WTC11 (cell line): Measurements from ENCODE around the gene LYST. TPM values are rescaled to one million over a fixed set of nuclear protein-coding genes. Genes with fewer than 3 reads are reported as not detected.

Experiments used
- ATAC-seq: fragments of 200-7000 bp; cut with Tn5 transposase; 2 replicates; pipeline ENCODE4 v1.10.0; 2021; ENCODE audit warnings: mild to moderate bottlenecking, moderate library complexity
- CTCF ChIA-PET: fragments of 300-600 bp; sonication (Branson Sonifier 250); formaldehyde crosslinking; loops from one replicate; lab custom pipeline; 2021; ENCODE audit warnings: antibody characterized with exemption; lab: Charles Lee
- POLR2A ChIA-PET: fragments of 350-600 bp; sonication (Branson Sonifier 250); formaldehyde crosslinking; loops from one replicate; lab custom pipeline; 2021; ENCODE audit warnings: antibody characterized with exemption; lab: Charles Lee
- DNase-seq: peaks from one replicate; pipeline ENCODE4 v3.0.0; 2021; ENCODE audit warnings: low spot score
- H3K27ac Mint-ChIP-seq: 2 replicates; pipeline ENCODE4 v1.8.0; 2021; ENCODE audit warnings: mixed read lengths
- H3K27me3 Mint-ChIP-seq: 2 replicates; pipeline ENCODE4 v1.8.0; 2021; ENCODE audit warnings: low read depth, mild to moderate bottlenecking, moderate library complexity, mixed read lengths
- H3K36me3 Mint-ChIP-seq: 2 replicates; pipeline ENCODE4 v1.8.0; 2021; ENCODE audit warnings: mixed read lengths
- H3K4me1 Mint-ChIP-seq: 2 replicates; pipeline ENCODE4 v1.8.0; 2022; ENCODE audit warnings: mixed read lengths
- H3K4me3 Mint-ChIP-seq: 2 replicates; pipeline ENCODE4 v1.8.0; 2021; ENCODE audit warnings: mild to moderate bottlenecking, moderate library complexity, mixed read lengths
- H3K9me3 Mint-ChIP-seq: 2 replicates; pipeline ENCODE4 v1.8.0; 2021; ENCODE audit warnings: mixed read lengths
- AR ChIP-seq: fragments of 250-450 bp; sonication (Bioruptor Pico); IDR thresholded peaks from 2 replicates; pipeline ENCODE4 v1.9.0; 2021; ENCODE audit warnings: mild to moderate bottlenecking
- ATF3 ChIP-seq: sonication (generic); formaldehyde crosslinking; conservative IDR thresholded peaks from 2 replicates; pipeline ENCODE4 v1.8.1; 2022; ENCODE audit warnings: mild to moderate bottlenecking, missing genetic modification reagents
- CREB1 ChIP-seq: sonication (generic); formaldehyde crosslinking; IDR thresholded peaks from 2 replicates; pipeline ENCODE4 v1.8.0; 2023; ENCODE audit warnings: mild to moderate bottlenecking, missing genetic modification reagents
- E2F1 ChIP-seq: sonication (generic); formaldehyde crosslinking; IDR thresholded peaks from 2 replicates; pipeline ENCODE4 v1.8.0; 2022; ENCODE audit warnings: mild to moderate bottlenecking, missing genetic modification reagents
- ETV6 ChIP-seq: sonication (generic); formaldehyde crosslinking; IDR thresholded peaks from 2 replicates; pipeline ENCODE4 v1.8.1; 2022; ENCODE audit warnings: mild to moderate bottlenecking, missing genetic modification reagents
- HMGXB4 ChIP-seq: sonication (generic); formaldehyde crosslinking; IDR thresholded peaks from 2 replicates; pipeline ENCODE4 v1.8.1; 2023; ENCODE audit warnings: mild to moderate bottlenecking, moderate library complexity, missing genetic modification reagents
- IRF1 ChIP-seq: sonication (generic); formaldehyde crosslinking; IDR thresholded peaks from 2 replicates; pipeline ENCODE4 v1.8.0; 2023; ENCODE audit warnings: missing genetic modification reagents
- JAZF1 ChIP-seq: fragments of 250-450 bp; sonication (Bioruptor Pico); IDR thresholded peaks from 2 replicates; pipeline ENCODE4 v1.9.0; 2021; ENCODE audit warnings: moderate library complexity, mild to moderate bottlenecking, inconsistent platforms
- NR3C1 ChIP-seq: sonication (generic); formaldehyde crosslinking; conservative IDR thresholded peaks from 2 replicates; pipeline ENCODE4 v1.8.1; 2023; ENCODE audit warnings: low read depth, mild to moderate bottlenecking, missing genetic modification reagents
- PREB ChIP-seq: sonication (generic); formaldehyde crosslinking; IDR thresholded peaks from 2 replicates; pipeline ENCODE4 v1.8.1; 2022; ENCODE audit warnings: mild to moderate bottlenecking, missing genetic modification reagents, moderate library complexity, borderline replicate concordance
- TCF7 ChIP-seq: sonication (generic); formaldehyde crosslinking; IDR thresholded peaks from 2 replicates; pipeline ENCODE4 v1.8.0; 2022; ENCODE audit warnings: mild to moderate bottlenecking, low read depth, missing genetic modification reagents, moderate library complexity
- USF1 ChIP-seq: sonication (generic); formaldehyde crosslinking; IDR thresholded peaks from 2 replicates; pipeline ENCODE4 v1.8.0; 2022; ENCODE audit warnings: mild to moderate bottlenecking, missing genetic modification reagents
- USF2 ChIP-seq: sonication (generic); formaldehyde crosslinking; IDR thresholded peaks from 2 replicates; pipeline ENCODE4 v1.8.1; 2023; ENCODE audit warnings: mild to moderate bottlenecking, missing genetic modification reagents, moderate library complexity
- ZNF263 ChIP-seq: sonication (generic); formaldehyde crosslinking; IDR thresholded peaks from 2 replicates; pipeline ENCODE4 v1.8.1; 2022; ENCODE audit warnings: low read depth, mild to moderate bottlenecking, moderate library complexity, missing genetic modification reagents
- ZNF532 ChIP-seq: fragments of 250-450 bp; sonication (Bioruptor Pico); IDR thresholded peaks from 2 replicates; pipeline ENCODE4 v1.9.0; 2021; ENCODE audit warnings: mild to moderate bottlenecking, borderline replicate concordance
- total RNA-seq: library from RNA; stranded (reverse); gene quantifications from 3 replicates; pipeline ENCODE4 v1.2.3, GENCODE V29; 2021

LYST gene
- total RNA-seq, 1 experiment from 2014 or later: 0.59 TPM

GRCh38 chr1:235644693-235645305, 221.9 kb downstream of the LYST start:
- H3K36me3 Mint-ChIP-seq: no peaks in the 10 kb centered on the region
- ChIA-PET POLR2A (no interaction called here), CTCF (interaction anchor here (2.3 kb wide), 1 partner anchor 44 kb away, joined by 6 read pairs; no protein-coding TSS in a partner anchor)
- H3K27me3 Mint-ChIP-seq: no peaks in the 10 kb centered on the region
- no peak overlapping the region for H3K4me3 Mint-ChIP-seq
- H3K4me1 Mint-ChIP-seq: peaks cover 71% of the 10 kb centered on the region
- no peak overlapping the region for H3K27ac Mint-ChIP-seq
- 0 out of 2 replicates have a peak, but pooled peaks have one; percentile 23 for TF ChIP-seq ETV6 (CRISPR knock-in tag)
- no peak for TF ChIP-seq PREB
- TF ChIP-seq E2F1 (CRISPR knock-in tag): no peak
- no peak for TF ChIP-seq ATF3 (CRISPR knock-in tag)
- TF ChIP-seq ZNF532 (CRISPR knock-in tag): no peak
- TF ChIP-seq JAZF1: no peak
- TF ChIP-seq TCF7: no peak
- DNase-seq: no peak
- ATAC-seq: no peak
- H3K9me3 Mint-ChIP-seq: no peaks in the 10 kb centered on the region

GRCh38 chr1:235643837-235644692, 222.6 kb downstream of the LYST start:
- H3K4me3 Mint-ChIP-seq: no peak overlapping the region
- peaks cover 73% of the 10 kb centered on the region for H3K4me1 Mint-ChIP-seq
- peak overlapping the region; percentile 88 for H3K27ac Mint-ChIP-seq

More at GRCh38 chr1:235643837-235644692, 222.6 kb downstream of the LYST start:
- Mint-ChIP-seq H3K27me3 (no peaks in the 10 kb centered on the region), H3K9me3 (no peaks in the 10 kb centered on the region), H3K36me3 (no peaks in the 10 kb centered on the region)
- no peak for DNase-seq
- no peak for ATAC-seq
- ChIA-PET CTCF (no interaction called here), POLR2A (no interaction called here)
- TF ChIP-seq CREB1 (CRISPR knock-in tag) (no peak), AR (no peak), ZNF263 (no peak), IRF1 (CRISPR knock-in tag) (no peak), HMGXB4 (CRISPR knock-in tag) (no peak), USF1 (no peak), NR3C1 (CRISPR knock-in tag) (no peak), USF2 (CRISPR knock-in tag) (no peak)
